ENCODE data around the gene SLC2A4RG.

- TF ChIP-seq CTCF (IDR thresholded peaks at IDR 0.05) (no peak), POLR2A (IDR thresholded peaks at IDR 0.05) (no peak)
Observed at GRCh38 chr20:63696628-63697356, 42.8 kb upstream of the SLC2A4RG start, which contains the start of gene TNFRSF6B.
